ENCODE measurements around the gene MASTL.

The MASTL gene

GRCh38 chr10:27225642-27226257 lies 70.6 kb downstream of the MASTL start:
- no peak for DNase-seq

GRCh38 chr10:27230022-27230421 lies 74.9 kb downstream of the MASTL start:
- DNase-seq, result no peak

GRCh38 chr10:27235706-27236105 lies 80.6 kb downstream of the MASTL start:
- no peak for DNase-seq
